ENCODE measurements around the gene MBLAC1. TPM values are rescaled to one million over a fixed set of nuclear protein-coding genes. Genes with fewer than 3 reads are reported as not detected.

MBLAC1 gene
- total and polyA plus RNA-seq, 9 of the 15 experiments (the other 6 are each of a cell fraction or from before 2014, with no cell fraction given) = 0.03 to 3.1 (median 0.52) TPM

- TF ChIP-seq ZNF436 (CRISPR knock-in tag; IDR thresholded peaks at IDR 0.05) (peak; percentile 66; the same call in 1 of the 2 replicates), BCOR (IDR thresholded peaks at IDR 0.05) (peak; percentile 7; the same call in 1 of the 2 replicates), CHD4 (IDR thresholded peaks at IDR 0.05; ENCODE audit: insufficient read depth, insufficient replicate concordance, low read depth, low read length, poor library complexity, severe bottlenecking) (no peak), HSF4 (CRISPR knock-in tag; IDR thresholded peaks at IDR 0.05; ENCODE audit: borderline replicate concordance) (no peak), CREB3 (tag; conservative IDR thresholded peaks at IDR 0.05; ENCODE audit: low read depth) (no peak), ZBTB1 (CRISPR knock-in tag; IDR thresholded peaks at IDR 0.05; ENCODE audit: borderline replicate concordance, low read depth) (peak; percentile 54; the same call in 1 of the 2 replicates), MTF1 (CRISPR knock-in tag; IDR thresholded peaks at IDR 0.05; ENCODE audit: borderline replicate concordance) (no peak), GTF2B (IDR thresholded peaks at IDR 0.05; ENCODE audit: extremely low read depth, insufficient read length) (no peak), KAT8 (IDR thresholded peaks at IDR 0.05; ENCODE audit: low read depth) (no peak), RAD51 (IDR thresholded peaks at IDR 0.05; ENCODE audit: borderline replicate concordance, low read depth) (no peak), CCNT2 (IDR thresholded peaks at IDR 0.05; ENCODE audit: borderline replicate concordance, extremely low read depth, insufficient read length, low read depth, low read length) (peak; percentile 43), ETV5 (CRISPR knock-in tag; IDR thresholded peaks at IDR 0.05; ENCODE audit: low read depth) (no peak), SMAD3 (CRISPR knock-in tag; conservative IDR thresholded peaks at IDR 0.05) (peak; percentile 72), ZBTB7A (IDR thresholded peaks at IDR 0.05; ENCODE audit: borderline replicate concordance, control insufficient read depth, low read depth, low read length) (peak; percentile 69; the same call in 1 of the 2 replicates), ZSCAN29 (IDR thresholded peaks at IDR 0.05) (no peak), ZNF609 (CRISPR knock-in tag; IDR thresholded peaks at IDR 0.05; ENCODE audit: borderline replicate concordance) (no peak), PHF20 (IDR thresholded peaks at IDR 0.05; ENCODE audit: partially characterized antibody) (peak; percentile 48), GTF2F1 (IDR thresholded peaks at IDR 0.05; ENCODE audit: low read depth, low read length) (no peak; the same call in 1 of the 2 replicates), ZNF232 (CRISPR knock-in tag; IDR thresholded peaks at IDR 0.05) (no peak)
Observed at GRCh38 chr7:100126931-100127865, at the start of gene MBLAC1 (continued).
